ENCODE measurements around the gene DRD5.
"Not testable (repeated sequence)": the region's sequence is repeated elsewhere in the genome, so short reads cannot be mapped to it uniquely, and the experiment has no call there.

The DRD5 gene

GRCh38 chr4:9781343-9782135, at the start of gene DRD5:
DRD5 (plus strand) TSS chr4:9781634; CDS start chr4:9782030, 396 bp downstream.
- Histone ChIP-seq H3K36me3 (ENCODE audit: insufficient read depth, low read length) (no peaks in the 10 kb centered on the region), H3K27ac (ENCODE audit: low read depth, low read length) (no peak within 1 kb of the TSS), H3K4me1 (ENCODE audit: insufficient read depth, low read length) (no peaks in the 10 kb centered on the region), H3K4me3 (ENCODE audit: low read depth in 1 of 2, low read length in 2 of 2) (no peak within 1 kb of the TSS), H3K9me3 (ENCODE audit: low read length) (no peaks in the 10 kb centered on the region), H3K27me3 (ENCODE audit: control insufficient read depth in 1 of 2, insufficient read depth in 2 of 2, low read length in 2 of 2) (peaks cover 0 to 13% of the 10 kb centered on the region in 2 donors), H3K9ac (ENCODE audit: low read length) (no peak within 1 kb of the TSS)

- not testable (repeated sequence) for H3K9me3 ChIP-seq (ENCODE audit: low read length); H3K4me1 ChIP-seq (ENCODE audit: insufficient read depth, low read length); H3K4me3 ChIP-seq (ENCODE audit: low read depth in 1 of 2, low read length in 2 of 2); H3K27me3 ChIP-seq (ENCODE audit: control insufficient read depth in 1 of 2, insufficient read depth in 2 of 2, low read length in 2 of 2); H3K36me3 ChIP-seq (ENCODE audit: insufficient read depth, low read length); H3K27ac ChIP-seq (ENCODE audit: low read depth, low read length); H3K9ac ChIP-seq (ENCODE audit: low read length)
Observed at GRCh38 chr4:9732256-9732655, 49.2 kb upstream of the DRD5 start.

GRCh38 chr4:9735515-9735914, 45.9 kb upstream of the DRD5 start:
- Histone ChIP-seq H3K27me3 (ENCODE audit: control insufficient read depth in 1 of 2, insufficient read depth in 2 of 2, low read length in 2 of 2) (no peaks in the 10 kb centered on the region), H3K4me1 (ENCODE audit: insufficient read depth, low read length) (no peaks in the 10 kb centered on the region), H3K9me3 (ENCODE audit: low read length) (no peaks in the 10 kb centered on the region), H3K27ac (ENCODE audit: low read depth, low read length) (no peak overlapping the region), H3K36me3 (ENCODE audit: insufficient read depth, low read length) (no peaks in the 10 kb centered on the region), H3K4me3 (ENCODE audit: low read depth in 1 of 2, low read length in 2 of 2) (no peak overlapping the region), H3K9ac (ENCODE audit: low read length) (no peak overlapping the region)

- H3K36me3 ChIP-seq (ENCODE audit: insufficient read depth, low read length); H3K4me3 ChIP-seq (ENCODE audit: low read depth in 1 of 2, low read length in 2 of 2); H3K27me3 ChIP-seq (ENCODE audit: control insufficient read depth in 1 of 2, insufficient read depth in 2 of 2, low read length in 2 of 2); H3K9ac ChIP-seq (ENCODE audit: low read length); H3K4me1 ChIP-seq (ENCODE audit: insufficient read depth, low read length); H3K9me3 ChIP-seq (ENCODE audit: low read length); H3K27ac ChIP-seq (ENCODE audit: low read depth, low read length): not testable (repeated sequence)
Observed at GRCh38 chr4:9737280-9737679, 44.2 kb upstream of the DRD5 start.

- H3K36me3 ChIP-seq (ENCODE audit: insufficient read depth, low read length); H3K27ac ChIP-seq (ENCODE audit: low read depth, low read length); H3K9me3 ChIP-seq (ENCODE audit: low read length); H3K9ac ChIP-seq (ENCODE audit: low read length); H3K4me3 ChIP-seq (ENCODE audit: low read depth in 1 of 2, low read length in 2 of 2); H3K27me3 ChIP-seq (ENCODE audit: control insufficient read depth in 1 of 2, insufficient read depth in 2 of 2, low read length in 2 of 2); H3K4me1 ChIP-seq (ENCODE audit: insufficient read depth, low read length): not testable (repeated sequence)
Observed at GRCh38 chr4:9743789-9744188, 37.6 kb upstream of the DRD5 start.

GRCh38 chr4:9745782-9746181, 35.7 kb upstream of the DRD5 start:
- no peaks in the 10 kb centered on the region for H3K9me3 ChIP-seq (ENCODE audit: low read length)
- no peaks in the 10 kb centered on the region for H3K27me3 ChIP-seq (ENCODE audit: control insufficient read depth in 1 of 2, insufficient read depth in 2 of 2, low read length in 2 of 2)
- no peak overlapping the region for H3K27ac ChIP-seq (ENCODE audit: low read depth, low read length)
- no peaks in the 10 kb centered on the region for H3K4me1 ChIP-seq (ENCODE audit: insufficient read depth, low read length)
- H3K36me3 ChIP-seq (ENCODE audit: insufficient read depth, low read length) = no peaks in the 10 kb centered on the region
- H3K4me3 ChIP-seq (ENCODE audit: low read depth in 1 of 2, low read length in 2 of 2) = no peak overlapping the region
- H3K9ac ChIP-seq (ENCODE audit: low read length) = no peak overlapping the region

- H3K4me3 ChIP-seq (ENCODE audit: low read depth in 1 of 2, low read length in 2 of 2) = no peak overlapping the region
- no peak overlapping the region for H3K27ac ChIP-seq (ENCODE audit: low read depth, low read length)
- no peaks in the 10 kb centered on the region for H3K36me3 ChIP-seq (ENCODE audit: insufficient read depth, low read length)
- H3K9ac ChIP-seq (ENCODE audit: low read length) = no peak overlapping the region
- H3K27me3 ChIP-seq (ENCODE audit: control insufficient read depth in 1 of 2, insufficient read depth in 2 of 2, low read length in 2 of 2) = no peaks in the 10 kb centered on the region
- no peaks in the 10 kb centered on the region for H3K9me3 ChIP-seq (ENCODE audit: low read length)
- H3K4me1 ChIP-seq (ENCODE audit: insufficient read depth, low read length) = no peaks in the 10 kb centered on the region
Observed at GRCh38 chr4:9758641-9759317, 22.7 kb upstream of the DRD5 start.

GRCh38 chr4:9762823-9763475, 18.5 kb upstream of the DRD5 start:
- H3K9ac ChIP-seq (ENCODE audit: low read length) = no peak overlapping the region
- no peak overlapping the region for H3K4me3 ChIP-seq (ENCODE audit: low read depth in 1 of 2, low read length in 2 of 2)
- H3K9me3 ChIP-seq (ENCODE audit: low read length) = no peaks in the 10 kb centered on the region
- H3K27me3 ChIP-seq (ENCODE audit: control insufficient read depth in 1 of 2, insufficient read depth in 2 of 2, low read length in 2 of 2) = no peaks in the 10 kb centered on the region
- H3K4me1 ChIP-seq (ENCODE audit: insufficient read depth, low read length) = no peaks in the 10 kb centered on the region
- no peaks in the 10 kb centered on the region for H3K36me3 ChIP-seq (ENCODE audit: insufficient read depth, low read length)
- no peak overlapping the region for H3K27ac ChIP-seq (ENCODE audit: low read depth, low read length)

GRCh38 chr4:9764155-9764696, 17.2 kb upstream of the DRD5 start:
- Histone ChIP-seq H3K4me1 (ENCODE audit: insufficient read depth, low read length) (no peaks in the 10 kb centered on the region), H3K9me3 (ENCODE audit: low read length) (no peaks in the 10 kb centered on the region), H3K27me3 (ENCODE audit: control insufficient read depth in 1 of 2, insufficient read depth in 2 of 2, low read length in 2 of 2) (no peaks in the 10 kb centered on the region), H3K36me3 (ENCODE audit: insufficient read depth, low read length) (no peaks in the 10 kb centered on the region), H3K9ac (ENCODE audit: low read length) (no peak overlapping the region), H3K4me3 (ENCODE audit: low read depth in 1 of 2, low read length in 2 of 2) (no peak overlapping the region), H3K27ac (ENCODE audit: low read depth, low read length) (no peak overlapping the region)

GRCh38 chr4:9765091-9765490, 16.3 kb upstream of the DRD5 start:
- Histone ChIP-seq H3K9ac (ENCODE audit: low read length) (no peak overlapping the region), H3K27ac (ENCODE audit: low read depth, low read length) (no peak overlapping the region), H3K4me1 (ENCODE audit: insufficient read depth, low read length) (no peaks in the 10 kb centered on the region), H3K36me3 (ENCODE audit: insufficient read depth, low read length) (no peaks in the 10 kb centered on the region), H3K9me3 (ENCODE audit: low read length) (no peaks in the 10 kb centered on the region), H3K4me3 (ENCODE audit: low read depth in 1 of 2, low read length in 2 of 2) (no peak overlapping the region), H3K27me3 (ENCODE audit: control insufficient read depth in 1 of 2, insufficient read depth in 2 of 2, low read length in 2 of 2) (no peaks in the 10 kb centered on the region)

- no peaks in the 10 kb centered on the region for H3K27me3 ChIP-seq (ENCODE audit: control insufficient read depth in 1 of 2, insufficient read depth in 2 of 2, low read length in 2 of 2)
- H3K9me3 ChIP-seq (ENCODE audit: low read length) = no peaks in the 10 kb centered on the region
- H3K4me3 ChIP-seq (ENCODE audit: low read depth in 1 of 2, low read length in 2 of 2) = no peak overlapping the region
- H3K36me3 ChIP-seq (ENCODE audit: insufficient read depth, low read length) = no peaks in the 10 kb centered on the region
- no peak overlapping the region for H3K9ac ChIP-seq (ENCODE audit: low read length)
- no peaks in the 10 kb centered on the region for H3K4me1 ChIP-seq (ENCODE audit: insufficient read depth, low read length)
- no peak overlapping the region for H3K27ac ChIP-seq (ENCODE audit: low read depth, low read length)
Observed at GRCh38 chr4:9769321-9769720, 12.1 kb upstream of the DRD5 start.

All from muscle layer of colon (tissue), 2 donors.